CD14-positive monocyte (primary cell): Measurements from ENCODE around the gene PARP11. TPM values are rescaled to one million over a fixed set of nuclear protein-coding genes. Genes with fewer than 3 reads are reported as not detected.
A peak's percentile ranks its signal among the peaks of the same experiment; 100 is the strongest.

ENCODE experiments used
- DNase-seq, 3 donors: peaks; one replicate each; pipeline ENCODE4 v3.0.0-alpha.2; 2011 to 2022
- H2AFZ ChIP-seq: 2 replicates; pipeline ENCODE4 v1.6.0; 2012; ENCODE audit warnings: mild to moderate bottlenecking, low read depth, low read length, inconsistent platforms; ENCODE audit not compliant: insufficient read depth, poor library complexity, severe bottlenecking
- H3K27ac ChIP-seq, 2 donors: 1 replicate in 1 of 2; 2 replicates in 1 of 2; pipeline ENCODE4 v1.5.1; 2012 to 2013; ENCODE audit warnings: low read length in 2 of 2, control low read depth in 1 of 2, inconsistent platforms in 1 of 2, low read depth in 1 of 2, mild to moderate bottlenecking in 1 of 2
- H3K27me3 ChIP-seq, 2 donors: one replicate each; pipeline versions ENCODE4 v1.6.0 to v1.6.1; 2011 to 2013; ENCODE audit warnings: low read length in 2 of 2; ENCODE audit not compliant: control insufficient read depth in 2 of 2, insufficient read depth in 2 of 2
- H3K36me3 ChIP-seq, 2 donors: replicated peaks in 1 of 2; 1 replicate in 1 of 2; 2 replicates in 1 of 2; pipeline versions ENCODE4 v1.5.1 to v1.6.1; 2012 to 2013; ENCODE audit warnings: low read length in 2 of 2, control low read depth in 1 of 2, inconsistent platforms in 1 of 2, mild to moderate bottlenecking in 1 of 2; ENCODE audit not compliant: insufficient read depth in 2 of 2, control insufficient read depth in 1 of 2
- H3K4me1 ChIP-seq, 2 donors: 1 replicate in 1 of 2; 2 replicates in 1 of 2; pipeline versions ENCODE4 v1.5.1 to v1.6.1; 2012 to 2013; ENCODE audit warnings: low read length in 2 of 2, control low read depth in 1 of 2, inconsistent platforms in 1 of 2, mild to moderate bottlenecking in 1 of 2, moderate library complexity in 1 of 2; ENCODE audit not compliant: insufficient read depth in 2 of 2, control insufficient read depth in 1 of 2
- H3K4me2 ChIP-seq: replicated peaks from 2 replicates; pipeline ENCODE3; 2012; ENCODE audit warnings: low read length, moderate library complexity, mild to moderate bottlenecking; ENCODE audit not compliant: poor library complexity, severe bottlenecking; ENCODE audit errors: extremely low read depth
- H3K4me3 ChIP-seq, 3 experiments: fragments of 200-600 bp in 1 of 3; sonication (generic) in 1 of 3; replicated peaks in 1 of 3; 1 replicate in 2 of 3; 2 replicates in 1 of 3; pipeline ENCODE4 v1.5.1; 2011 to 2013; ENCODE audit warnings: low read length in 3 of 3, mild to moderate bottlenecking in 3 of 3, control low read depth in 2 of 3, low read depth in 2 of 3, inconsistent platforms in 1 of 3, moderate library complexity in 1 of 3
- H3K79me2 ChIP-seq: 2 replicates; pipeline ENCODE4 v1.6.0; 2012; ENCODE audit warnings: mild to moderate bottlenecking, control low read depth, inconsistent platforms, low read length, moderate library complexity; ENCODE audit not compliant: insufficient read depth
- H3K9ac ChIP-seq: 2 replicates; pipeline ENCODE4 v1.6.0; 2017; ENCODE audit warnings: low read length, mild to moderate bottlenecking; ENCODE audit not compliant: insufficient read depth, poor library complexity, severe bottlenecking
- H3K9me3 ChIP-seq, 2 donors: replicated peaks in 1 of 2; 1 replicate in 1 of 2; 2 replicates in 1 of 2; pipeline versions ENCODE4 v1.5.1 to v1.6.1; 2012 to 2013; ENCODE audit warnings: low read length in 2 of 2, control low read depth in 1 of 2; ENCODE audit not compliant: control insufficient read depth in 1 of 2, insufficient read depth in 1 of 2
- H4K20me1 ChIP-seq: 2 replicates; pipeline ENCODE4 v1.6.0; 2012; ENCODE audit warnings: mild to moderate bottlenecking, low read length, control low read depth, moderate library complexity; ENCODE audit not compliant: insufficient read depth
- H3K27ac Mint-ChIP-seq, 7 donors: one replicate each; pipeline ENCODE4 v1.8.0; 2020; ENCODE audit warnings: mild to moderate bottlenecking in 7 of 7, mixed read lengths in 7 of 7, moderate library complexity in 6 of 7, inconsistent platforms in 2 of 7
- H3K27me3 Mint-ChIP-seq, 3 donors: one replicate each; pipeline ENCODE4 v1.8.0; 2021 to 2022; ENCODE audit warnings: low read depth in 3 of 3, mild to moderate bottlenecking in 3 of 3, mixed read lengths in 3 of 3, moderate library complexity in 3 of 3, inconsistent platforms in 1 of 3
- H3K36me3 Mint-ChIP-seq, 2 donors: one replicate each; pipeline ENCODE4 v1.8.0; 2020; ENCODE audit warnings: mixed read lengths in 2 of 2, inconsistent platforms in 1 of 2, mild to moderate bottlenecking in 1 of 2
- H3K4me1 Mint-ChIP-seq: one replicate; pipeline ENCODE4 v1.8.0; 2020; ENCODE audit warnings: mild to moderate bottlenecking, mixed read lengths
- H3K4me3 Mint-ChIP-seq, 2 donors: one replicate each; pipeline ENCODE4 v1.8.0; 2020; ENCODE audit warnings: mild to moderate bottlenecking in 2 of 2, mixed read lengths in 2 of 2, moderate library complexity in 1 of 2
- H3K9me3 Mint-ChIP-seq, 7 donors: one replicate each; pipeline ENCODE4 v1.8.0; 2020 to 2022; ENCODE audit warnings: mixed read lengths in 7 of 7, mild to moderate bottlenecking in 6 of 7, moderate library complexity in 6 of 7, inconsistent platforms in 2 of 7
- WGBS: methylation state at CpG from one replicate; pipeline ENCODE4 v1.1.5; 2013; ENCODE audit warnings: missing lambda C conversion rate; ENCODE audit not compliant: insufficient coverage; 5-methylcytosine and 5-hydroxymethylcytosine counted together
- intact Hi-C, 2 donors: fragments of 100-400 bp; cut with micrococcal nuclease; formaldehyde crosslinking; loops; one replicate each; pipeline versions ENCODE4 v1.15.0 to v1.15.1; 2023
- polyA plus RNA-seq, 3 donors: library from polyadenylated mRNA; depleted of rRNA in 1 of 3; unstranded in 2 of 3; stranded (reverse) in 1 of 3; fragments of 300-500 nt in 2 of 3; fragments of >200 nt in 1 of 3; fragmentation: Illumina TruSeq in 2 of 3; gene quantifications; 1 replicate in 2 of 3; 2 replicates in 1 of 3; pipeline ENCODE4 v1.2.3, GENCODE V29; 2012 to 2021
- TF ChIP-seq, protein P1 (sequence below): fragments of 200-600 bp; IDR thresholded peaks from one replicate; pipeline ENCODE4 v1.8.0; 2022; ENCODE audit warnings: antibody characterized with exemption, mild to moderate bottlenecking

PARP11 gene
- polyA plus RNA-seq, 3 donors = 3.2 to 6.2 (median 5.4) TPM

DNA sequence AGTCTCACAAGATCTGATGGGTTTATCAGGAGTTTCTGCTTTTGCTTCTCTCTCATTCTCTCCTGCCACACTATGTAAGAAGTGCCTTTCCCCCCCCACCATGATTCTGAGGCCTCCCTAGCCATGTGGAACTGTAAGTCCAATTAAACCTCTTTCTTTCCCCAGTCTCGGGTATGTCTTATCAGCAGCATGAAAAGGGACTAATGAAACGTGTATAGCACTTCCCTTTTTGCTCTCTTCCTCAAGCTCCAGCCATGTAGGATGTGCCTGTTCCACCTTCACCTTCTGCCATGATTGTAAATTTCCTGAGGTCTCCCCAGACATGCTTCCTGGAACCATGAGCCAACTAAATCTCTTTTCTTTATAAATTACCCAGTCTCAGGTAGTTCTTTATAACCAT lies 113.3 kb downstream of the PARP11 start:
- H3K27me3 Mint-ChIP-seq = peaks cover 3 to 7% (median 5%) of the 10 kb centered on the region in 3 donors
- H3K36me3 Mint-ChIP-seq = peaks cover 0 to 7% of the 10 kb centered on the region in 2 donors
- H3K27me3 ChIP-seq = no peaks in the 10 kb centered on the region
- no peaks in the 10 kb centered on the region for H3K4me1 ChIP-seq
- intact Hi-C loops = no loop called here
- H2AFZ ChIP-seq = no peak overlapping the region
- H3K9me3 ChIP-seq = no peaks in the 10 kb centered on the region
- peak in 1 of 3 donors; percentile 13 for DNase-seq
- H3K36me3 ChIP-seq = no peaks in the 10 kb centered on the region
- H3K9me3 Mint-ChIP-seq = peaks cover 0 to 7% (median 0%) of the 10 kb centered on the region in 7 donors
- no peak overlapping the region for H3K9ac ChIP-seq
- H4K20me1 ChIP-seq = no peaks in the 10 kb centered on the region
- H3K4me2 ChIP-seq = no peak overlapping the region
- WGBS = 21% methylated on average over 2 of the region's 2 CpGs
- TF ChIP-seq, protein P1, sequence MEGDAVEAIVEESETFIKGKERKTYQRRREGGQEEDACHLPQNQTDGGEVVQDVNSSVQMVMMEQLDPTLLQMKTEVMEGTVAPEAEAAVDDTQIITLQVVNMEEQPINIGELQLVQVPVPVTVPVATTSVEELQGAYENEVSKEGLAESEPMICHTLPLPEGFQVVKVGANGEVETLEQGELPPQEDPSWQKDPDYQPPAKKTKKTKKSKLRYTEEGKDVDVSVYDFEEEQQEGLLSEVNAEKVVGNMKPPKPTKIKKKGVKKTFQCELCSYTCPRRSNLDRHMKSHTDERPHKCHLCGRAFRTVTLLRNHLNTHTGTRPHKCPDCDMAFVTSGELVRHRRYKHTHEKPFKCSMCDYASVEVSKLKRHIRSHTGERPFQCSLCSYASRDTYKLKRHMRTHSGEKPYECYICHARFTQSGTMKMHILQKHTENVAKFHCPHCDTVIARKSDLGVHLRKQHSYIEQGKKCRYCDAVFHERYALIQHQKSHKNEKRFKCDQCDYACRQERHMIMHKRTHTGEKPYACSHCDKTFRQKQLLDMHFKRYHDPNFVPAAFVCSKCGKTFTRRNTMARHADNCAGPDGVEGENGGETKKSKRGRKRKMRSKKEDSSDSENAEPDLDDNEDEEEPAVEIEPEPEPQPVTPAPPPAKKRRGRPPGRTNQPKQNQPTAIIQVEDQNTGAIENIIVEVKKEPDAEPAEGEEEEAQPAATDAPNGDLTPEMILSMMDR = no peak
- no peaks in the 10 kb centered on the region for H3K79me2 ChIP-seq
- H3K4me1 Mint-ChIP-seq = peaks cover 13% of the 10 kb centered on the region
- no peak overlapping the region for H3K4me3 ChIP-seq
- H3K27ac ChIP-seq = no peak overlapping the region
- H3K27ac Mint-ChIP-seq = peak overlapping the region in 1 of 7 donors; percentile 45
- no peak overlapping the region for H3K4me3 Mint-ChIP-seq

Other genes starting within 250 kb of the PARP11 start
- 10 to 100 TPM in 1 of 3 donors, 1 to 10 TPM in 2; 2.8 to 10.7 (median 5.8) TPM for gene CRACR2A, start 120.3 kb downstream of the PARP11 start, polyA plus RNA-seq